Tibial nerve (tissue), 4 donors: ENCODE measurements around the gene RIMS4. TPM values are rescaled to one million over a fixed set of nuclear protein-coding genes. Genes with fewer than 3 reads are reported as not detected.

Source experiments
- DNase-seq, 2 donors: peaks; one replicate each; pipeline ENCODE4 v3.0.0-alpha.2; 2019; ENCODE audit warnings: low spot score in 2 of 2
- H3K27ac ChIP-seq, 4 donors: fragments of 200-600 bp; sonication (generic) in 3 of 4; one replicate each; pipeline ENCODE4 v1.5.1; 2017 to 2019; ENCODE audit warnings: mild to moderate bottlenecking in 1 of 4
- H3K27me3 ChIP-seq, 2 donors: fragments of 200-600 bp; sonication (generic) in 1 of 2; one replicate each; pipeline versions ENCODE4 v1.5.1 to v1.6.0; 2017 to 2019
- H3K36me3 ChIP-seq, 3 donors: fragments of 200-600 bp; sonication (generic); one replicate each; pipeline ENCODE4 v1.5.1; 2018 to 2019
- H3K4me1 ChIP-seq, 4 donors: fragments of 200-600 bp; sonication (generic) in 3 of 4; one replicate each; pipeline ENCODE4 v1.5.1; 2017 to 2019
- H3K4me3 ChIP-seq, 4 donors: fragments of 200-600 bp; sonication (generic) in 3 of 4; one replicate each; pipeline ENCODE4 v1.5.1; 2017 to 2019; ENCODE audit warnings: mild to moderate bottlenecking in 1 of 4, moderate library complexity in 1 of 4
- H3K9me3 ChIP-seq, 4 donors: fragments of 200-600 bp; sonication (generic) in 3 of 4; one replicate each; pipeline ENCODE4 v1.5.1; 2017 to 2019
- CTCF ChIP-seq, 5 experiments: fragments of 200-600 bp in 3 of 5; fragments of 450-650 bp in 2 of 5; sonication (generic) in 3 of 5; IDR thresholded peaks; one replicate each; pipeline ENCODE4 v1.5.1; 2016 to 2019; ENCODE audit warnings: antibody characterized with exemption in 5 of 5, mild to moderate bottlenecking in 3 of 5, moderate library complexity in 2 of 5
- EP300 ChIP-seq, 2 donors: sonication (generic); formaldehyde crosslinking; IDR thresholded peaks; one replicate each; pipeline ENCODE4 v1.6.1; 2017; ENCODE audit warnings: antibody characterized with exemption in 2 of 2, mild to moderate bottlenecking in 1 of 2
- POLR2A ChIP-seq, 2 donors: fragments of 450-650 bp; IDR thresholded peaks; one replicate each; pipeline ENCODE4 v1.6.1; 2017; ENCODE audit warnings: antibody characterized with exemption in 2 of 2, mild to moderate bottlenecking in 2 of 2, moderate library complexity in 2 of 2
- WGBS, 2 donors: methylation state at CpG; one replicate each; pipeline ENCODE4 v1.1.5; 2018; 5-methylcytosine and 5-hydroxymethylcytosine counted together
- total RNA-seq, 4 donors: library from RNA; depleted of rRNA; stranded (reverse); fragments of >200 nt; gene quantifications; one replicate each; pipeline ENCODE4 v1.1.0, GENCODE V29; 2016

The RIMS4 gene
- total RNA-seq, 4 donors from 2014 or later = 0.21 to 4.7 (median 1.7) TPM

GRCh38 chr20:44784688-44785087, 25.7 kb downstream of the RIMS4 start:
- WGBS, 2 donors = 83 to 89% methylated on average over 1 of the region's 1 CpG
- H3K27ac ChIP-seq = no peak overlapping the region
- peaks cover 0 to 17% of the 10 kb centered on the region in 2 donors for H3K27me3 ChIP-seq
- H3K4me3 ChIP-seq = no peak overlapping the region
- TF ChIP-seq CTCF (IDR thresholded peaks at IDR 0.05) = no peak
- TF ChIP-seq POLR2A (IDR thresholded peaks at IDR 0.05) = no peak
- no peak for TF ChIP-seq EP300 (IDR thresholded peaks at IDR 0.05)
- DNase-seq = no peak
- no peaks in the 10 kb centered on the region for H3K9me3 ChIP-seq
- H3K4me1 ChIP-seq = no peaks in the 10 kb centered on the region
- H3K36me3 ChIP-seq = no peaks in the 10 kb centered on the region

DNA sequence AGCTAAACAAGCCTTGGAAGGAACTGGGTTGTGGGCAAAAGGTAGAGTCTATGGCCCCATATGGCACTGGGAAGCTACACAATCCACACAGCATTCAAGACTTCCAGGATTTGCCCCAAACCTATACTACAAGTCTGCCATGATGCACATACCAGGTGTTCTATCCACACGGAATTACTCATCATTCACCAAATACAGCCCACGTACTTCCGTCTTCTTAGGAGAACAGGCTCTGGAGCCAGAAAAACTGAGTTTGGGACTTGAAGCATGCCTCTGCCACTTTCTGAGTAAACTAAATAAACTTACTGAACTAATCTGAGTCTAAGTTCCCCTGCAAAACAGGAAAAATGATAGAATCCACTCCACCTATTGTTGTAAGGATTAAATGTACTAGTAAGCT, 28.6 kb downstream of the RIMS4 start:
- no peaks in the 10 kb centered on the region for H3K9me3 ChIP-seq
- H3K4me3 ChIP-seq = no peak overlapping the region
- H3K4me1 ChIP-seq = no peaks in the 10 kb centered on the region
- H3K27ac ChIP-seq = no peak overlapping the region
- peaks cover 0 to 7% of the 10 kb centered on the region in 2 donors for H3K27me3 ChIP-seq
- no peaks in the 10 kb centered on the region for H3K36me3 ChIP-seq
- WGBS, 2 donors = 72 to 84% methylated on average over 3 of the region's 3 CpGs
- no peak for DNase-seq
- TF ChIP-seq EP300 (IDR thresholded peaks at IDR 0.05) = no peak
- no peak for TF ChIP-seq CTCF (IDR thresholded peaks at IDR 0.05)
- no peak for TF ChIP-seq POLR2A (IDR thresholded peaks at IDR 0.05)

DNA sequence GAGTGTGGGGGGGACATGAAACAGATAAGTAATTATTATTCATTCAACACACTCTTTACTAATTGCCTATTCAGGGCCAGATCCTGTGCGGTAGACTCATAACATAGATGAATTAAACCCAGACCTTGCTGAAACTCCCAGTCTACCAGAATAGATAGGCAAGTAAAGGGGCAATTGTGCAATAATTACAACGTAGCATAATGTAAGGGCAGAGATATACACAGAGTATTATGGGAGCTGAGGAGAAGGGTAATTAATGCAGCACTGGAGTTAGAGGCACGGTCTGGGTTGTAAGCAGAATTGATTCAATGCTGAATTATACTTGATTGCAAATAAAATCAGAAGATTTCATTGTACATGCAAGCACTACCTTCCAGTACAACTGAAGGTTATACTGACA, 29.2 kb downstream of the RIMS4 start:
- no peaks in the 10 kb centered on the region for H3K4me1 ChIP-seq
- peaks cover 0 to under 1% of the 10 kb centered on the region in 2 donors for H3K27me3 ChIP-seq
- no peak overlapping the region for H3K4me3 ChIP-seq
- TF ChIP-seq CTCF (IDR thresholded peaks at IDR 0.05) (no peak), POLR2A (IDR thresholded peaks at IDR 0.05) (no peak), EP300 (IDR thresholded peaks at IDR 0.05) (no peak)
- no peak for DNase-seq
- WGBS, 2 donors = 71 to 79% methylated on average over 3 of the region's 3 CpGs
- no peaks in the 10 kb centered on the region for H3K9me3 ChIP-seq
- H3K27ac ChIP-seq = no peak overlapping the region
- no peaks in the 10 kb centered on the region for H3K36me3 ChIP-seq

GRCh38 chr20:44780226-44780625, 30.1 kb downstream of the RIMS4 start:
- TF ChIP-seq POLR2A (IDR thresholded peaks at IDR 0.05) (no peak), EP300 (IDR thresholded peaks at IDR 0.05) (no peak), CTCF (IDR thresholded peaks at IDR 0.05) (no peak)
- 20 to 24% methylated on average over 5 of the region's 5 CpGs for WGBS, 2 donors
- no peak for DNase-seq
- Histone ChIP-seq H3K27ac (no peak overlapping the region), H3K4me3 (no peak overlapping the region), H3K27me3 (no peaks in the 10 kb centered on the region), H3K36me3 (no peaks in the 10 kb centered on the region), H3K9me3 (no peaks in the 10 kb centered on the region), H3K4me1 (no peaks in the 10 kb centered on the region)

DNA sequence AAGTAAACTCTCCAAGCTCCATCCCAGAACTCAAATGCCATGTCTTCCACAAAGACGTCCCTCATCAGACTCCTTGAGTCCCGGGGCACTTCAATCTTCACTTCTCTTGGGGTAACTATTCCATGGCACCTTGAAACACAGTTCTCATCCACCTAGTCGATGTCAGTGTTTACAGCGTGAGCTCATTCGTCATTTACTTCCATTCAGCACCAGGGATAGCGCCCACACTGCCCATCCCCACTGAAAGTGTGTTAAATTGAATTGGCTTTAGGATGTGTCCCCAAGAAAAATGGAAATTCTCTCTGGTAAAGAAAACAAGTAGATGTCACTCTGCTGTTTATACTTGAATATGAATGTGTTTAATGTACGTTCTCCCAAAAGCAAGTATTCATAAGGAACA, 33.4 kb downstream of the RIMS4 start:
- WGBS, 2 donors = 14 to 20% methylated on average over 7 of the region's 7 CpGs
- TF ChIP-seq EP300 (IDR thresholded peaks at IDR 0.05) (no peak), POLR2A (IDR thresholded peaks at IDR 0.05) (no peak), CTCF (IDR thresholded peaks at IDR 0.05) (no peak)
- no peak overlapping the region for H3K4me3 ChIP-seq
- H3K9me3 ChIP-seq = no peaks in the 10 kb centered on the region
- no peak for DNase-seq
- H3K27me3 ChIP-seq = peaks cover 0 to 13% of the 10 kb centered on the region in 2 donors
- H3K27ac ChIP-seq = no peak overlapping the region
- no peaks in the 10 kb centered on the region for H3K36me3 ChIP-seq
- no peaks in the 10 kb centered on the region for H3K4me1 ChIP-seq
